ENCODE results near the gene SON. TPM values are rescaled to one million over a fixed set of nuclear protein-coding genes. Genes with fewer than 3 reads are reported as not detected.

SON gene
- total RNA-seq, 2 experiments from 2014 or later, result 243 to 352 TPM

GRCh38 chr21:33544451-33545195, 1.8 kb downstream of the SON start:
- H3K79me2 ChIP-seq (ENCODE audit: insufficient read depth, low read depth, low read length), result peaks cover 93% of the 10 kb centered on the region
- BruUV-seq (replicated peaks), result no TSS peak
- peaks cover 25% of the 10 kb centered on the region for H3K4me1 ChIP-seq (ENCODE audit: insufficient read depth, low read length, poor library complexity, severe bottlenecking)
- H3K27ac ChIP-seq (ENCODE audit: low read depth, low read length, poor library complexity, severe bottlenecking), result peak overlapping the region; percentile 95
- H4K20me1 ChIP-seq (ENCODE audit: insufficient read depth, low read length), result peaks cover 30% of the 10 kb centered on the region
- intact Hi-C loops (cut with micrococcal nuclease; ENCODE audit: unreplicated experiment), result loop anchor here (5.0 kb wide), 3 partner anchors 52 to 932 kb away; partner anchors contain the start of genes CFAP298 and DNAJC28
- peak overlapping the region; percentile 99 for H3K4me3 ChIP-seq (ENCODE audit: low read depth, low read length, poor library complexity, severe bottlenecking)
- POLR2A ChIA-PET, result interaction anchor here (0.6 to 2.8 kb wide), 11 partner anchors 10 to 1272 kb away, joined by 3 to 14 read pairs (median 3); partner anchors contain the start of gene DONSON
- H3K9me3 ChIP-seq (ENCODE audit: low read length), result no peaks in the 10 kb centered on the region
- H3K4me2 ChIP-seq (ENCODE audit: low read length), result peak overlapping the region; percentile 92
- peaks cover 73% of the 10 kb centered on the region for H3K36me3 ChIP-seq (ENCODE audit: insufficient read depth, low read length)
- TF ChIP-seq EZH2phosphoT487 (IDR thresholded peaks at IDR 0.05; ENCODE audit: borderline replicate concordance, low read depth, low read length) (no peak), CTCF (conservative IDR thresholded peaks at IDR 0.05; ENCODE audit: low read length) (no peak)
- CTCF ChIA-PET (ENCODE audit: unreplicated experiment), result no interaction called here
- no peak for DNase-seq (ENCODE audit: low spot score)
- H2AFZ ChIP-seq (ENCODE audit: low read length), result no peak overlapping the region
- H3K9me2 ChIP-seq (ENCODE audit: insufficient read depth, low read length), result no peaks in the 10 kb centered on the region

GRCh38 chr21:33546086-33546485, 3.2 kb downstream of the SON start:
- Histone ChIP-seq H3K9me3 (ENCODE audit: low read length) (no peaks in the 10 kb centered on the region), H4K20me1 (ENCODE audit: insufficient read depth, low read length) (peaks cover 30% of the 10 kb centered on the region), H3K4me2 (ENCODE audit: low read length) (peak overlapping the region; percentile 92), H3K4me3 (ENCODE audit: low read depth, low read length, poor library complexity, severe bottlenecking) (peak overlapping the region; percentile 99), H3K9me2 (ENCODE audit: insufficient read depth, low read length) (no peaks in the 10 kb centered on the region), H3K27ac (ENCODE audit: low read depth, low read length, poor library complexity, severe bottlenecking) (no peak overlapping the region), H3K4me1 (ENCODE audit: insufficient read depth, low read length, poor library complexity, severe bottlenecking) (peaks cover 13% of the 10 kb centered on the region), H3K36me3 (ENCODE audit: insufficient read depth, low read length) (peaks cover 75% of the 10 kb centered on the region), H3K79me2 (ENCODE audit: insufficient read depth, low read depth, low read length) (peaks cover 93% of the 10 kb centered on the region), H2AFZ (ENCODE audit: low read length) (no peak overlapping the region)
- CTCF ChIA-PET (ENCODE audit: unreplicated experiment), result no interaction called here
- intact Hi-C loops (cut with micrococcal nuclease; ENCODE audit: unreplicated experiment), result no loop called here
- BruUV-seq (replicated peaks), result no TSS peak
- peak; percentile 38 for DNase-seq (ENCODE audit: low spot score)
- POLR2A ChIA-PET, result interaction anchor here (1.0 to 2.8 kb wide), 3 partner anchors 11 to 66 kb away, joined by 3 to 14 read pairs (median 3); partner anchors contain the start of gene TMEM50B
- no peak for TF ChIP-seq CTCF (conservative IDR thresholded peaks at IDR 0.05; ENCODE audit: low read length)
- TF ChIP-seq EZH2phosphoT487 (IDR thresholded peaks at IDR 0.05; ENCODE audit: borderline replicate concordance, low read depth, low read length), result no peak
